ENCODE data around the gene SLC26A1. TPM values are rescaled to one million over a fixed set of nuclear protein-coding genes. Genes with fewer than 3 reads are reported as not detected.
A peak's percentile ranks its signal among the peaks of the same experiment; 100 is the strongest.

Gene SLC26A1
- total and polyA plus RNA-seq, 2 of the 13 experiments (the other 11 are each of a cell fraction or from before 2014, with no cell fraction given) = 5.4 to 22.9 TPM

DNA sequence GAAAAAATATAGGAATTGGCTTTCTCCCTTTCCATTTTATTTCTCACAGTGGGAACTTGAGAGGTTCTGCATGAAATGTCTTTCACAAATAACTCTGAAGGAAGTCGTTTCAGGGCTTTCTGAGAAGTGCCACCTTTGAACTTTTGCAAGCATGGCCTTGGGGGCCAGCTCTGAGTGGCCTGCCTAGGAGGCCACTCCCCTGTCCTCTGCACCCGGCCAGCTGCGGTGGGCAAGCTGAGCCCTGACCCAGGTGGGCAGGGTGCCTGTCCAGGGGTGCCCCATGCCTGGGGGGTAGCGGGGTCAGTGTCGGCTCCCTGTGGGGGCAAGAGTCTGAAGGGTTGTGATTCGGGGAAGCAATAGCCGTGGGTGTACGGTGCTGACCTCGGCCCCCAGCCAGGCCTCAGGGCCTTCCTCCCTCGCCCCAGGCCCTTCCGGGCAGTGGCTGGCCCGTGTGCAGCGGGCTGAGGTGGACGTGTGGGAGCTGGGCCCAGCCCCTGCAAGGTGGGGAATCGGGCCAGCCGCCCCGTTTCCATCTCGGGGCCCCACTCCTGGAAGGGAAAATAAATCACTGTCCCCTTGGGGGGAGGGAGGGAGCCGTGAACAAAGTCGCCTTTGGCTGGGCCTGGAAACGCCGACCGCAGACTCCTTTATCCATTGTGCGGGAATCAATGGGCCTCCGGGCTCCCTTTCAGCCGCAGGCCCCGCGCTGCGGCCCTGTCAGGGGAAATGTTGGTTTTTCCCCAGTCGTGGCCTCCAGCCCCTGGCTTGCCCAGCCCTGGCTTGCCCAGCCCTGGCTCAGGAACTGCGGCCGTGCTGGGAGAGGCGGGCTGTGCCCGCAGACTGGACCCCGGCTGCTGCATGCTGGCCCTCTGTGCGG is 21.3 kb upstream of the SLC26A1 start:
- Histone ChIP-seq H3K27ac (ENCODE audit: extremely low read length, insufficient read depth, low read length) (peak overlapping the region; percentile 73), H3K4me2 (ENCODE audit: low read depth, low read length) (peak overlapping the region; percentile 42), H3K4me1 (ENCODE audit: insufficient read depth, low read length) (peaks cover 50% of the 10 kb centered on the region), H3K36me3 (replicated peaks in 1 of 2; ENCODE audit: control insufficient read depth in 1 of 2, insufficient read depth in 2 of 2, low read length in 2 of 2) (no peaks in the 10 kb centered on the region; a peak in 2 of 5 replicates), H3K9me3 (ENCODE audit: low read length) (no peaks in the 10 kb centered on the region), H3K9ac (ENCODE audit: insufficient read depth, low read depth, low read length) (peak overlapping the region; percentile 48), H3K79me2 (ENCODE audit: insufficient read depth, low read length) (peaks cover 6% of the 10 kb centered on the region), H3K27me3 (ENCODE audit: control insufficient read depth in 1 of 2, insufficient read depth in 2 of 2, low read length in 2 of 2) (peaks cover 0 to 6% of the 10 kb centered on the region in 2 experiments; a peak in 1 of 5 replicates), H3K4me3 (replicated peaks in 1 of 3; ENCODE audit: insufficient read depth in 1 of 3, low read depth in 2 of 3, low read length in 3 of 3) (peak overlapping the region in 2 of 3 experiments; percentile 42 to 47; a peak in 3 of 6 replicates), H2AFZ (ENCODE audit: low read length) (no peak overlapping the region), H4K20me1 (ENCODE audit: insufficient read depth, low read length) (no peaks in the 10 kb centered on the region)
- ChIA-PET CTCF (ENCODE audit: low intra/inter-chr PET ratio, low total read pairs) (no interaction called here), POLR2A (interaction anchor here (2.4 kb wide), 1 partner anchor 22 kb away, joined by 9 read pairs; the partner anchor contains the start of gene SLC26A1)
- DNase-seq (ENCODE audit: low spot score) = no peak
- ATAC-seq = peak; percentile 20
- intact Hi-C loops (cut with micrococcal nuclease; ENCODE audit: unreplicated experiment) = no loop called here
- in situ Hi-C loops (cut with HindIII; ENCODE audit: extremely low pct_ligation_motif_present, low pct_unique_long_range_greater_than_20kb) = no loop called here
- 44% methylated on average over 15 of the region's 36 CpGs for WGBS (ENCODE audit: low lambda C conversion rate)
- FAIRE-seq = peak; percentile 21
- TSS peak; percentile 63 for BruUV-seq (replicated peaks)
- no peak for TF ChIP-seq ARNT2 (CRISPR knock-in tag; IDR thresholded peaks at IDR 0.05; ENCODE audit: low read depth)
- TF ChIP-seq POLR2AphosphoS5 (IDR thresholded peaks at IDR 0.05; ENCODE audit: low read depth, low read length) = 0 out of 2 replicates have a peak, but pooled peaks have one; percentile 28
- peak; percentile 37; the same call in 1 of the 2 replicates for TF ChIP-seq SPEN (CRISPR knock-in tag; IDR thresholded peaks at IDR 0.05; ENCODE audit: low read depth)
- 0 out of 2 replicates have a peak, but pooled peaks have one; percentile 25 for TF ChIP-seq SRY (CRISPR knock-in tag; IDR thresholded peaks at IDR 0.05)
- no peak for TF ChIP-seq SSRP1 (CRISPR knock-in tag; IDR thresholded peaks at IDR 0.05)
- peak; percentile 58 for TF ChIP-seq SRSF1 (optimal IDR thresholded peaks at IDR 0.05; ENCODE audit: low read depth, low read length)
- TF ChIP-seq, protein P1, sequence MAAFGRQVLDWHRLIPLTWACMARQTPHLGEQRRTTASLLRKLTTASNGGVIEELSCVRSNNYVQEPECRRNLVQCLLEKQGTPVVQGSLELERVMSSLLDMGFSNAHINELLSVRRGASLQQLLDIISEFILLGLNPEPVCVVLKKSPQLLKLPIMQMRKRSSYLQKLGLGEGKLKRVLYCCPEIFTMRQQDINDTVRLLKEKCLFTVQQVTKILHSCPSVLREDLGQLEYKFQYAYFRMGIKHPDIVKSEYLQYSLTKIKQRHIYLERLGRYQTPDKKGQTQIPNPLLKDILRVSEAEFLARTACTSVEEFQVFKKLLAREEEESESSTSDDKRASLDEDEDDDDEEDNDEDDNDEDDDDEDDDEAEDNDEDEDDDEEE (CRISPR knock-in tag; IDR thresholded peaks at IDR 0.05) = no peak
- no peak for TF ChIP-seq SETDB1 (CRISPR knock-in tag; IDR thresholded peaks at IDR 0.05; ENCODE audit: borderline replicate concordance)
- TF ChIP-seq, protein P2, sequence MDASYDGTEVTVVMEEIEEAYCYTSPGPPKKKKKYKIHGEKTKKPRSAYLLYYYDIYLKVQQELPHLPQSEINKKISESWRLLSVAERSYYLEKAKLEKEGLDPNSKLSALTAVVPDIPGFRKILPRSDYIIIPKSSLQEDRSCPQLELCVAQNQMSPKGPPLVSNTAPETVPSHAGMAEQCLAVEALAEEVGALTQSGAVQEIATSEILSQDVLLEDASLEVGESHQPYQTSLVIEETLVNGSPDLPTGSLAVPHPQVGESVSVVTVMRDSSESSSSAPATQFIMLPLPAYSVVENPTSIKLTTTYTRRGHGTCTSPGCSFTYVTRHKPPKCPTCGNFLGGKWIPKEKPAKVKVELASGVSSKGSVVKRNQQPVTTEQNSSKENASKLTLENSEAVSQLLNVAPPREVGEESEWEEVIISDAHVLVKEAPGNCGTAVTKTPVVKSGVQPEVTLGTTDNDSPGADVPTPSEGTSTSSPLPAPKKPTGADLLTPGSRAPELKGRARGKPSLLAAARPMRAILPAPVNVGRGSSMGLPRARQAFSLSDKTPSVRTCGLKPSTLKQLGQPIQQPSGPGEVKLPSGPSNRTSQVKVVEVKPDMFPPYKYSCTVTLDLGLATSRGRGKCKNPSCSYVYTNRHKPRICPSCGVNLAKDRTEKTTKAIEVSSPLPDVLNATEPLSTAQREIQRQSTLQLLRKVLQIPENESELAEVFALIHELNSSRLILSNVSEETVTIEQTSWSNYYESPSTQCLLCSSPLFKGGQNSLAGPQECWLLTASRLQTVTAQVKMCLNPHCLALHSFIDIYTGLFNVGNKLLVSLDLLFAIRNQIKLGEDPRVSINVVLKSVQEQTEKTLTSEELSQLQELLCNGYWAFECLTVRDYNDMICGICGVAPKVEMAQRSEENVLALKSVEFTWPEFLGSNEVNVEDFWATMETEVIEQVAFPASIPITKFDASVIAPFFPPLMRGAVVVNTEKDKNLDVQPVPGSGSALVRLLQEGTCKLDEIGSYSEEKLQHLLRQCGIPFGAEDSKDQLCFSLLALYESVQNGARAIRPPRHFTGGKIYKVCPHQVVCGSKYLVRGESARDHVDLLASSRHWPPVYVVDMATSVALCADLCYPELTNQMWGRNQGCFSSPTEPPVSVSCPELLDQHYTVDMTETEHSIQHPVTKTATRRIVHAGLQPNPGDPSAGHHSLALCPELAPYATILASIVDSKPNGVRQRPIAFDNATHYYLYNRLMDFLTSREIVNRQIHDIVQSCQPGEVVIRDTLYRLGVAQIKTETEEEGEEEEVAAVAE (CRISPR knock-in tag; IDR thresholded peaks at IDR 0.05; ENCODE audit: borderline replicate concordance) = no peak
- TF ChIP-seq, protein P3, sequence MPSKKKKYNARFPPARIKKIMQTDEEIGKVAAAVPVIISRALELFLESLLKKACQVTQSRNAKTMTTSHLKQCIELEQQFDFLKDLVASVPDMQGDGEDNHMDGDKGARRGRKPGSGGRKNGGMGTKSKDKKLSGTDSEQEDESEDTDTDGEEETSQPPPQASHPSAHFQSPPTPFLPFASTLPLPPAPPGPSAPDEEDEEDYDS (CRISPR knock-in tag; IDR thresholded peaks at IDR 0.05) = no peak
- TF ChIP-seq GABPA (IDR thresholded peaks at IDR 0.05; ENCODE audit: low read depth, low read length) = no peak
- no peak for TF ChIP-seq GABPA (CRISPR knock-in tag; IDR thresholded peaks at IDR 0.05; ENCODE audit: low read depth)
- TF ChIP-seq ZFP90 (CRISPR knock-in tag; IDR thresholded peaks at IDR 0.05; ENCODE audit: borderline replicate concordance) = 0 out of 2 replicates have a peak, but pooled peaks have one; percentile 34
- TF ChIP-seq, protein P4, sequence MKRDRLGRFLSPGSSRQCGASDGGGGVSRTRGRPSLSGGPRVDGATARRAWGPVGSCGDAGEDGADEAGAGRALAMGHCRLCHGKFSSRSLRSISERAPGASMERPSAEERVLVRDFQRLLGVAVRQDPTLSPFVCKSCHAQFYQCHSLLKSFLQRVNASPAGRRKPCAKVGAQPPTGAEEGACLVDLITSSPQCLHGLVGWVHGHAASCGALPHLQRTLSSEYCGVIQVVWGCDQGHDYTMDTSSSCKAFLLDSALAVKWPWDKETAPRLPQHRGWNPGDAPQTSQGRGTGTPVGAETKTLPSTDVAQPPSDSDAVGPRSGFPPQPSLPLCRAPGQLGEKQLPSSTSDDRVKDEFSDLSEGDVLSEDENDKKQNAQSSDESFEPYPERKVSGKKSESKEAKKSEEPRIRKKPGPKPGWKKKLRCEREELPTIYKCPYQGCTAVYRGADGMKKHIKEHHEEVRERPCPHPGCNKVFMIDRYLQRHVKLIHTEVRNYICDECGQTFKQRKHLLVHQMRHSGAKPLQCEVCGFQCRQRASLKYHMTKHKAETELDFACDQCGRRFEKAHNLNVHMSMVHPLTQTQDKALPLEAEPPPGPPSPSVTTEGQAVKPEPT (CRISPR knock-in tag; IDR thresholded peaks at IDR 0.05; ENCODE audit: low read depth) = peak; percentile 21; the same call in 1 of the 2 replicates
- TF ChIP-seq BCL6 (CRISPR knock-in tag; IDR thresholded peaks at IDR 0.05) = no peak
- no peak for TF ChIP-seq ZNF724P (CRISPR knock-in tag; IDR thresholded peaks at IDR 0.05; ENCODE audit: borderline replicate concordance)

Measured in HepG2 (cell line).